CD4-positive, alpha-beta T cell treated with Interleukin-6 for 4 hours (primary cell): Measurements from ENCODE around the gene KRTAP10-4.
"Not testable (repeated sequence)": the region's sequence is repeated elsewhere in the genome, so short reads cannot be mapped to it uniquely, and the experiment has no call there.

Experiments
- DNase-seq: peaks from one replicate; pipeline ENCODE4 v3.0.0-alpha.2; 2020; ENCODE audit warnings: mixed read lengths

Gene KRTAP10-4

GRCh38 chr21:44558329-44558675, 15.2 kb upstream of the KRTAP10-4 start:
- DNase-seq: not testable (repeated sequence)

- DNase-seq: no peak
These were observed 14.8 kb upstream of the KRTAP10-4 start, which contains the start of gene KRTAP10-3 for GRCh38 chr21:44558695-44559094. Gene KRTAP10-3, minus strand, starts transcription at chr21:44558795. Its CDS starts 80 bp downstream, at chr21:44558715.

- DNase-seq: no peak
These were observed 9.4 kb upstream of the KRTAP10-4 start for GRCh38 chr21:44564099-44564498.

GRCh38 chr21:44564886-44565598, 8.5 kb upstream of the KRTAP10-4 start:
- no peak for DNase-seq

- no peak for DNase-seq
These were observed 7.1 kb upstream of the KRTAP10-4 start for GRCh38 chr21:44566403-44566802.

- DNase-seq: no peak
These were observed 5.9 kb upstream of the KRTAP10-4 start for GRCh38 chr21:44567481-44568171.

GRCh38 chr21:44568261-44568660, 5.3 kb upstream of the KRTAP10-4 start:
- DNase-seq: no peak

- no peak for DNase-seq
These were observed 4.6 kb upstream of the KRTAP10-4 start for GRCh38 chr21:44568667-44569556.

GRCh38 chr21:44569861-44570517, 3.5 kb upstream of the KRTAP10-4 start:
- no peak for DNase-seq

GRCh38 chr21:44571296-44571695, 2.2 kb upstream of the KRTAP10-4 start:
- no peak for DNase-seq

- no peak for DNase-seq
These were observed 1.4 kb upstream of the KRTAP10-4 start for GRCh38 chr21:44571844-44572782.

GRCh38 chr21:44572959-44573583, 458 bp upstream of the KRTAP10-4 start:
- DNase-seq: no peak

- DNase-seq: no peak
These were observed 1.2 kb downstream of the KRTAP10-4 start for GRCh38 chr21:44574457-44575306.

GRCh38 chr21:44575307-44576024, 1.9 kb downstream of the KRTAP10-4 start:
- no peak for DNase-seq

GRCh38 chr21:44576025-44576420, 2.5 kb downstream of the KRTAP10-4 start:
- no peak for DNase-seq

GRCh38 chr21:44578371-44579055, 5.0 kb downstream of the KRTAP10-4 start:
- no peak for DNase-seq

GRCh38 chr21:44579056-44579832, 5.7 kb downstream of the KRTAP10-4 start:
- no peak for DNase-seq

GRCh38 chr21:44579833-44580144, 6.3 kb downstream of the KRTAP10-4 start:
- DNase-seq: no peak
